ENCODE data around the gene TMEM117.
"Not testable (repeated sequence)": the region's sequence is repeated elsewhere in the genome, so short reads cannot be mapped to it uniquely, and the experiment has no call there.

Gene TMEM117

DNA sequence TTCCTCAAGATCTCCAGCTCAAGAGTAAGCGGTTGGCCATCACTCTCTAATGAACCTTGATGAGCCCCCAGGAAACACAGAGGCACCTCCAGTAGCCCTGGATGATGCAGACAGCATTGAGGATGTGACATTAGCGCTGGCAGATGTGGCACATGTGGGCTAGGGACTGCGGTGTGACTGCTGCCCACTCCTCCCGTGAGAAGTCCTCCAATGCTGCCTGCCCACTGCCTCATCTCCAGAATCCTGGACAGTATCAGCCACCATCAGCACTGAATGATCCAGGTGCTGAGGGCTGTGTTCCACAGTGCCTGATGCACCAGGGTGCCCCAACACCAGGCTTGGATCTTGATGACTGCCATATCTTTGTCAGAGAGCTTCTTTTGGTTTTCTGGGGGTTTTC is 412.6 kb downstream of the TMEM117 start:
- FAIRE-seq (no peak), DNase-seq (ENCODE audit: insufficient read length) (no peak)
- TF ChIP-seq POLR2A (IDR thresholded peaks at IDR 0.05; ENCODE audit: low read depth, low read length) (no peak), TAF1 (IDR thresholded peaks at IDR 0.05; ENCODE audit: borderline replicate concordance, low read depth, low read length) (no peak), POLR2AphosphoS5 (IDR thresholded peaks at IDR 0.05; ENCODE audit: low read depth, low read length) (no peak)

DNA sequence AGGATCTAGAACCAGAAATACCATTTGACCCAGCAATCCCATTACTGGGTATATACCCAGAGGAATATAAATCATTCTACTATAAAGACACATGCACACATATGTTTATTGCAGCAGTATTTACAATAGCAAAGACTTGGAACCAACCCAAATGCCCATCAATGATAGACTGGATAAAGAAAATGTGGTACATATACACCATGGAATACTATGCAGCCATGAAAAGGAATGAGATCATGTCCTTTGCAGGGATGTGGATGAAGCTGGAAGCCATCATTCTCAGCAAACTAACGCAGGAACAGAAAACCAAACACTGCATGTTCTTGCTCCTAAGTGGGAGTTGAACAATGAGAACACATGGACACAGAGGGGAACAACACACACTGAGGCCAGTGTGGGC is 414.6 kb downstream of the TMEM117 start:
- not testable (repeated sequence) for DNase-seq (ENCODE audit: insufficient read length)

DNA sequence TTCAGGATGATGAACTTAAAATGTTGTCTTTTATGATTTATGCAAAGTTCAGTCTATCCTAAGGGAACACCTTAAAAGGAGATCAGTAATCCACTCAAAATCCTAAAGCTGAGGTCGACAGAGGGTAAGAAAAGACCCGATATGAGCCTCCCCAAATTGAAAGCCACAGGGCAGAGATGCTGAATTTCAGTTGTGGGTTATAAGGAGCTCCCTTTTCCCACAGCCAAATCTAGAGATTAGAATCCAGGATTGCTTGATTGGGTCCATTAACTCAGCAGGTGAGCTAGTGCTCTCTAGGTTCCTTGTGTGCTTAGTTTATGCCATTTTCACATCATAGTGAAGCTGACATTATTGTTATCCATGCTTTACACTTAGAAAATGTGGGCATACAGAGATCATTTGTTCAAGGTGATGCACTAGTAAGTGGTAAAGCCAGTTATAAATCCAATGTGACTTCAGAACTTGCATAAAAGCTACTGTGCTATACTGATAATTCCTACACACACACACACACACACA is 417.5 kb downstream of the TMEM117 start:
- TF ChIP-seq POLR2A (IDR thresholded peaks at IDR 0.05; ENCODE audit: low read depth, low read length) (no peak), TAF1 (IDR thresholded peaks at IDR 0.05; ENCODE audit: borderline replicate concordance, low read depth, low read length) (no peak), POLR2AphosphoS5 (IDR thresholded peaks at IDR 0.05; ENCODE audit: low read depth, low read length) (no peak)
- DNase-seq (ENCODE audit: insufficient read length) (no peak), FAIRE-seq (no peak)

More for the DNA sequence above, 414.6 kb downstream of the TMEM117 start:
- FAIRE-seq = not testable (repeated sequence)

DNA sequence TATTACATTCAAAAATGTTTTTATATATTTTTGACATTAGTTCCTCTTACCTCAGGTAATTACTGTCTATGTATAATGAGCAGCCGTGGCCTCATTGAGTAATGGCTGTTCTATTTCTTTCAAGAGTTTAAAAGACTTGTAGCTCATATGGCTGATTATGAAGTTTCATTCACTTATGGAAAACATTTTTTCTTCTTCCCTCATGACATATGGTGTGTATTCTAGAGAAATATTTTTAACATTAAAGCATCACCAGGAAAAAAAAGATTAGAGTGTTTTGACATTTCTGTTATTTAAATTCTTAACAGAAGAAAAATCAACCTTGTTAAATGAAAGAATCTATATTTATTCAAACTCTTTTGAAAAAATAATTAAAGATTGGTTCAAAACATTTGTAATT is 422.4 kb downstream of the TMEM117 start:
- TF ChIP-seq POLR2AphosphoS5 (IDR thresholded peaks at IDR 0.05; ENCODE audit: low read depth, low read length) (no peak), TAF1 (IDR thresholded peaks at IDR 0.05; ENCODE audit: borderline replicate concordance, low read depth, low read length) (no peak), POLR2A (IDR thresholded peaks at IDR 0.05; ENCODE audit: low read depth, low read length) (no peak)
- FAIRE-seq = no peak
- no peak for DNase-seq (ENCODE audit: insufficient read length)

DNA sequence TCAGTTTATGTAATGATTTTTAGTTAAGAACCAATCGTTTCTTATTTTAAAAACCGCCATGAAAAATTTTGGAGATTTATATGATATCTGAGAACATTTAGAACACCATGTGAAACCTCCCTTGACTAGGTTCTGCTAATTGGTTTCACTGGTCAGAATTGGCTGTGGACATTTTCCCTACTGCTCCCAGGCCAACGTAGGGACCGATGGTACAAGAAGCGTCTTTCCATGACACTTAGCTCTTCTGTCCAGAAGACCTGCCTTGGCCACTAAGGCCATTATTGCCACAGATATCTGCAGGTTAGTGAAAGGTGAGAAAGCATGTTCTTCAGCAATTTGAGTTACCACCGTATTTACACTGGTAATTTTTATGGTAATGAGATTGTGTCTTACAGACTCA is 424.0 kb downstream of the TMEM117 start:
- TF ChIP-seq POLR2AphosphoS5 (IDR thresholded peaks at IDR 0.05; ENCODE audit: low read depth, low read length) = no peak
- no peak for TF ChIP-seq POLR2A (IDR thresholded peaks at IDR 0.05; ENCODE audit: low read depth, low read length)
- TF ChIP-seq TAF1 (IDR thresholded peaks at IDR 0.05; ENCODE audit: borderline replicate concordance, low read depth, low read length) = no peak
- FAIRE-seq = no peak
- no peak for DNase-seq (ENCODE audit: insufficient read length)

DNA sequence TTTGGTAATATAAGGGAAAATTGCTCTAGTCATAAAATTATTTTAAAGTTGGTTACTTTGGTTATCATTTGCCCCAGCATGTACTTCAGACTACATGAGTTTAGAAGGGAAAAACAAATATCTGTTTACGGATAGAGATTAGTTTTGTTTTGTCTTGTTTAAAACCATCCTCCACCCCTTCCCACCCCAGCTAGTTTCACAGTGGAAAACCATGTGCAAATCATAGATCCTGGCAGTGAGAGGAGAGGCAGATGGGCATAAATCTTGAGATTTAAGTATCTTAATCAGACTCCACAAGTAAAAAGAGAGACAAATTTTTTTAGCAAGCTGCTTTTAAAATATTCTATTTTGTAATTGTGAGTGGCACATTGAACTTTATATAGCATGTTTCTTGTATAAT is 424.7 kb downstream of the TMEM117 start:
- FAIRE-seq = no peak
- no peak for TF ChIP-seq POLR2A (IDR thresholded peaks at IDR 0.05; ENCODE audit: low read depth, low read length)
- no peak for TF ChIP-seq TAF1 (IDR thresholded peaks at IDR 0.05; ENCODE audit: borderline replicate concordance, low read depth, low read length)
- TF ChIP-seq POLR2AphosphoS5 (IDR thresholded peaks at IDR 0.05; ENCODE audit: low read depth, low read length) = no peak
- DNase-seq (ENCODE audit: insufficient read length) = no peak

DNA sequence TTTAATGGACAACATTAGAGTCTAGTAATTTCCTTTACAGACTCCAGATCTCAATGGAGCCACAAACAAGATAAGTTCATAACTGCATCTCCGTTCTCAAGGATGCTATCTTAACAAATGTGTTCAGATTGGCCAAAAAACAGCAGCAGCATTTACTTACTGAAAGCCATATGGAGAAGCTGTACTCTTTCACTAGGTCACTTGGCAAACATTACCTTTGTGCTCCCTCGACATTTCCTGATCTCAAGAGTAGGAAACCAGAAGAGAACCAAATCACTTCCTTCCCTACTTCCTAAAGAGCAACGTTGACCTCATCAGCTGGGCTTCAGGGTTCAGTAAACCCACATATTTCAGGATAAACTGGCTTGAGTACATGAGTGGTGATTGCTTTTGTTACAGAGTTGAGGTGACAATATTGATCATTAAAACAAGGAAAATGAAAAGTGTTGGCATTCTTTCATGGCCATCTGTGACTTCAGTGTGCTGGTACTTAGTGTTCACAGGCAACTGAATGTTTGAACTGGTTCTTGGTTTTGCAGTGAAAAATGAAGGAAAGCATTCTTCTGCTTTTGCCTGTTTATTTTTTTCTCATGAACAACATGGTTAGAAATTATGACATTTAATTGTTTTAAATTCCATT is 449.6 kb downstream of the TMEM117 start:
- DNase-seq (ENCODE audit: insufficient read length) (no peak), FAIRE-seq (no peak)
- TF ChIP-seq TAF1 (IDR thresholded peaks at IDR 0.05; ENCODE audit: borderline replicate concordance, low read depth, low read length) (no peak), POLR2AphosphoS5 (IDR thresholded peaks at IDR 0.05; ENCODE audit: low read depth, low read length) (no peak), POLR2A (IDR thresholded peaks at IDR 0.05; ENCODE audit: low read depth, low read length) (no peak)

DNA sequence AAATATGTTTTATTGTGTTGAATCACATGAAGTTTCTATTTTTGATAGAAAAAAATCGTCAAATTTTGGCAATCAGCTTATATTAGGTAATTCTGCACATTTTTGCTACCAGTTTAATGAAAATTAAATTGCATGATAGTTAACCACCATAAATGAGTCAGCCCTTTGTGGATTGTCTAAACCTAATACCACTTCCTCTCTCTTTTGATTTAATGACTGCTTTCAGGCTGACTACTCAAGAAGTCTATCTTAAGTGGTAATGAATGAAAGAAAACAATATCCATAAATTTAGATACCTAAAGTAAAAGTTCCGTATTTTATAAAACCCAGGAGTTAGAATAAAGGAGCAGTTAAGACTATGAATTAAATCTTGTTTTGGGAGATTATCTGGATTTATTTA is 450.5 kb downstream of the TMEM117 start:
- TF ChIP-seq POLR2A (IDR thresholded peaks at IDR 0.05; ENCODE audit: low read depth, low read length) = no peak
- TF ChIP-seq POLR2AphosphoS5 (IDR thresholded peaks at IDR 0.05; ENCODE audit: low read depth, low read length) = no peak
- TF ChIP-seq TAF1 (IDR thresholded peaks at IDR 0.05; ENCODE audit: borderline replicate concordance, low read depth, low read length) = no peak
- FAIRE-seq = no peak
- no peak for DNase-seq (ENCODE audit: insufficient read length)

DNA sequence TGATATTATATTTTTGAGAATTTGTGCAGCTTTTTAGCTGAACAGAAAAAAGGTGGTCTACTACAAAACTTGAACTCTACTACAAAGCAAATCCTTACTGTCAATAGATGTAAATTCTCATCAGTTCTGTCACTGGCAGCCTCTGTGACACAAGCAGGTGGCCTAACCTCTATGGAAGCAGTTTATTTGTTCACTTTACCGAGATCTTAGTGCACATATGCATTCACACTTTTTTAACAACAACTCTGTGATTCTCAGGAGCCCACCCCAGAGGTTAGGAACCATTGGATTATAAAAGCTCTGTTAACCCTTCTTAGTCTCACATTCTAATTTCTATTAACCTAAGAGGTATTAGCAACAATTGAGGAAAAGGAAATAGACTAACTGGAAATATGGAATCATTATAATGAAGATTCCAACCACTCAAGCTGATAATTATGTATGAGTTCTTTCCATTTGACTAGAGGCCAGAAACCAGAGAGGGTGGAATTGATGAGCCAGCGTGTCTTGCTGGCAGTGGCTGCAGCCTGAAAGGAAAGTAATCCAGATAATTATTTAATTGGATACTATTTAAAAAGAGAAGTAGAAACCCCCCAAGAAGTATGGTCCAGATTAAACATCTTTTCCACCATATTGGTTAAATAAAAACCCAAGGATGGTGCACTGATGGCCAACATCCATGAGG is 451.1 kb downstream of the TMEM117 start:
- TF ChIP-seq TAF1 (IDR thresholded peaks at IDR 0.05; ENCODE audit: borderline replicate concordance, low read depth, low read length) = no peak
- TF ChIP-seq POLR2A (IDR thresholded peaks at IDR 0.05; ENCODE audit: low read depth, low read length) = no peak
- no peak for TF ChIP-seq POLR2AphosphoS5 (IDR thresholded peaks at IDR 0.05; ENCODE audit: low read depth, low read length)
- FAIRE-seq (no peak), DNase-seq (ENCODE audit: insufficient read length) (no peak)

DNA sequence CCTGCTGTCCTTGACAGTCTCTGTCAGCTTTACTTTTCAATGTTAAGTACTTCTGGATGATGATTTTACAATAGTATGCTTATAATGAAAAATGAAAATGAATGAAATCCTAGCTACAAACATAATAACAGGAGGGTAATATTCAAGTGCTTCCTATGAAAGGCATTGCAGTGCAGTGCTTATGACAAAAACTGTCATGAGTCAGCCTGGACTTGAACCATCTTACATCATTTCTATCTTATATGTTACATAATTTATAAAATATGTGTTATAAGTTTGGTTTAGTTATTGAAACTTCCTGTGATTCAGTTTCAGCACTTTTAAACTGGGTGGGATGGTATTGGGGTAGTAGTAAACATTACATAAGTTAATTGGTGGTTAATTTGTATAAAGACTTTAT is 451.7 kb downstream of the TMEM117 start:
- no peak for FAIRE-seq
- DNase-seq (ENCODE audit: insufficient read length) = no peak
- TF ChIP-seq POLR2AphosphoS5 (IDR thresholded peaks at IDR 0.05; ENCODE audit: low read depth, low read length) = no peak
- TF ChIP-seq TAF1 (IDR thresholded peaks at IDR 0.05; ENCODE audit: borderline replicate concordance, low read depth, low read length) = no peak
- TF ChIP-seq POLR2A (IDR thresholded peaks at IDR 0.05; ENCODE audit: low read depth, low read length) = no peak

DNA sequence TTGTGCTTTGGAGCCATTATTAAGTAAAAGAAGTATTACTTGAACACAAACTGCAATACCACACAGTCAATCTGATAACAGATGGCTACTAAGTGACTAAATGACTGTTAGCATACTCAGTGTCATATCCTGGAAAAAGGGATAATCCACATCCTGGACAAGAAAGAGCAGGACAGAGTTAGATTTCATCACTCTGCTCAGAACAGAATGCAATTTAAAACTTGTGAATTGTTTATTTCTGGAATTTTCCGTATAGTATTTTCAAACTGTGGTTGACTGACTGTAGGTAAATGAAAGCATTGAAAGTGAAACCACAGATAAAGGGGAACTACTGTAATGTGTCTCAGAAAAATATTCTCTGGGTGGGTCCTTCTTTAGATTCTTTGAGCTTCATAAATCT is 458.8 kb downstream of the TMEM117 start:
- FAIRE-seq = peak; percentile 76

DNA sequence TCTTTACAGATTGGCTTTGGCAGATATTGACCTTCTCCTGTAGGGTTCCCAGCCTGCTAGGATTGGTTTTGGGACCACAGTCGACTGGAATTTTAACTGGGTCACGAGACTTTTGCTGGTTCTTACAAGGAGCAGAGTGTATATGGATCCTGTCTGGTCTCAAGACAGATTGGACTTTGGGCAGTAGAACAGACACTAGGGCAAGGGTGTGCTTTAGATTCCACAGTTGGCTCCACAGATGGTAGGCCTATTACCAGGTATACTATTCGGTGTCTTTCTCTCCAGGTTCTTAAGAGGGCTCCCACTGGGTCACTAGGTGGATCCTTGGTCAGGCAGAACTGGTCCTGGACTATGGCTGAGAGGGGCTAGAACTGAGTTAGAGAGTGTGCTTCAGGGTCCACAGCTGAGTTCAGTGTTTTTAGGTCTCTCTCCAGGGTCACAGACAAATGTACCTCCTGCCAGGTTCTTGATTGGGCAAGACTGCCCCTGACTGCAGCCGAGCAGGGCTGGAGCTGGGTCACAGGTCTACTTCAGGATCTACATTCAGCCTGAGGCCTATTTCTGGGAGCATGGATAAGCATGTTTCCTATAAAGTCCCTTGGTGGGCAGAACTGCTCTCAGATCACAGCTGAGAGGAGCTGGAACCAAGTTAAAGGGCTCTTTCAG is 460.2 kb downstream of the TMEM117 start:
- FAIRE-seq (no peak), DNase-seq (ENCODE audit: insufficient read length) (no peak)
- TF ChIP-seq TAF1 (IDR thresholded peaks at IDR 0.05; ENCODE audit: borderline replicate concordance, low read depth, low read length) (no peak), POLR2AphosphoS5 (IDR thresholded peaks at IDR 0.05; ENCODE audit: low read depth, low read length) (no peak), POLR2A (IDR thresholded peaks at IDR 0.05; ENCODE audit: low read depth, low read length) (no peak)

More for the DNA sequence above, 458.8 kb downstream of the TMEM117 start:
- TF ChIP-seq POLR2AphosphoS5 (IDR thresholded peaks at IDR 0.05; ENCODE audit: low read depth, low read length) (no peak), TAF1 (IDR thresholded peaks at IDR 0.05; ENCODE audit: borderline replicate concordance, low read depth, low read length) (no peak), POLR2A (IDR thresholded peaks at IDR 0.05; ENCODE audit: low read depth, low read length) (no peak)
- no peak for DNase-seq (ENCODE audit: insufficient read length)

Measured in GM12892 (cell line).